HG03175 (cell line): ENCODE results near the gene GRAMD4.
A peak's percentile ranks its signal among the peaks of the same experiment; 100 is the strongest.

ENCODE experiments used
- ATAC-seq: cut with Tn5 transposase; IDR thresholded peaks from one replicate; pipeline ENCODE4 v1.9.1; 2021; ENCODE audit warnings: mild to moderate bottlenecking, moderate library complexity; ENCODE audit not compliant: unreplicated experiment

The GRAMD4 gene

GRCh38 chr22:46582281-46582933 is 37.8 kb upstream of the GRAMD4 start:
- ATAC-seq, result no peak

- no peak for ATAC-seq
Measured at GRCh38 chr22:46583571-46583970, 36.6 kb upstream of the GRAMD4 start.

GRCh38 chr22:46584081-46584921 is 35.9 kb upstream of the GRAMD4 start:
- no peak for ATAC-seq

DNA sequence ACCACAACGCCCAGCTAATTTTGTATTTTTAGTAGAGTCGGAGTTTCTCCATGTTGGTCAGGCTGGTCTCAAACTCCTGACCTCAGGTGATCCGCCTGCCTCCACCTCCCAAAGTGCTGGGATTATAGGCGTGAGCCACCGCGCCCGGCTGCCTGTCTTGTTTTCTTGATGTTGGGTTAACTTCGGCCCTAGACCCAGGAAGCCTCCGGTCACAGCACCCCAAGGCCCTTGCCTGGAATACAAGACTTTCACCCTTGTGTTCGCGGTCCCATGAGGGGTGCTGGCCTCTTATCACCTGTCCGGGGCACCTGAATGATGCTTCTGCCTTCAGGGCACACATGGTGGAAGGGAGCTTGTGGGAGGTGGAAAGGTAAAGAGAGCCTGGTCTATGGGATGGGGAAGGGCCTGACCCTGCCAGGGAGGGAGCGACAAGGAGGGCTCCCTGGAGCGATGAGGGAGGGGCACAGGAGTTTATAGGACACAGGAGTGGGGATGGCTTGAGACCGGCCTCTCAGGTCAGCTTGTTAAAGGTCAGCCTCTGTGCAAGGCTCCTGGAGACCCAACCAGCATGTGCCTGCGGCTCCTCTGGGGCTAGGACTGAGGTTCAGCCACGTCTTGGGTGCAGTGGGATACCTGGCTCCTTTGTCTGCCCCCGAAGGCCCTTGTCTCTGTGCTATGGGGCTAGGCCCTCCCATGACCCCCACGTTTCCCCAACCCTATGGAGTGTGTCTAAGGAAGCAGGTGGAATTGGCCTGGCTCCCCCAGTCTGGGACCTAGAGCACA is 34.7 kb upstream of the GRAMD4 start:
- no peak for ATAC-seq

GRCh38 chr22:46586123-46586519 is 34.1 kb upstream of the GRAMD4 start:
- no peak for ATAC-seq

- no peak for ATAC-seq
Measured at GRCh38 chr22:46586531-46587011, 33.6 kb upstream of the GRAMD4 start.

GRCh38 chr22:46587061-46587460 is 33.1 kb upstream of the GRAMD4 start:
- ATAC-seq, result peak; percentile 57

- peak; percentile 77 for ATAC-seq
Measured at GRCh38 chr22:46587492-46588278, 32.5 kb upstream of the GRAMD4 start.

GRCh38 chr22:46588279-46589140 is 31.7 kb upstream of the GRAMD4 start:
- ATAC-seq, result no peak

DNA sequence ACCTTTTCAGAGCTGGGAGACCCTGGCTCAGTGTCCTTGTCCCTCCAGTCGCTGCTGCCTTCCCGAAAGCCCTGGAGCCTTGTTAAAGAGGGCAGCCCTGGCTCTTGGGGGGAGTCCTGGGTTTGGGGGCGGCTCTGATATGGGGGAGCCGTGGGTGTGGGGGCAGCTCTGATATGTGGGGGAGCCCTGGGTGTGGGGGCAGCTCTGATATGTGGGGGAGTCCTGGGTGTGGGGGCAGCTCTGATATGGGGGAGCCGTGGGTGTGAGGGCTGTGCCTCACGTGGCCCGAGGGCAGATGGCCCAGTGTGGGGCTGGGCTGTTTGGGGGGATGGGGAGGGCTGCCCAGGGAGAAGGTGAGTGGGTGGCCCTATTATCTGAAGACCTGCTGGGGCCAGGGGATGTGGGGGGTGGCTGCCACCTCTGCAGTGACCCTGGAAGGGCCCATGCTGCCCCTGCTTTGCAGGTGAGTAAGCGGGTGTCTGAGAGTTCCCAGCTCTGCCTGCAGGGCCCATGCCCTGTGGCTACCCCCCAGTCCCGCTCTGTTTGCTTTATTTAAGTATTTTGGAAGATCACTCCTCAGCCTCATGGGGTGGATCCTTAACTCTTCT is 30.9 kb upstream of the GRAMD4 start:
- ATAC-seq, result no peak

- ATAC-seq, result no peak
Measured at GRCh38 chr22:46589871-46590271, 30.3 kb upstream of the GRAMD4 start.

DNA sequence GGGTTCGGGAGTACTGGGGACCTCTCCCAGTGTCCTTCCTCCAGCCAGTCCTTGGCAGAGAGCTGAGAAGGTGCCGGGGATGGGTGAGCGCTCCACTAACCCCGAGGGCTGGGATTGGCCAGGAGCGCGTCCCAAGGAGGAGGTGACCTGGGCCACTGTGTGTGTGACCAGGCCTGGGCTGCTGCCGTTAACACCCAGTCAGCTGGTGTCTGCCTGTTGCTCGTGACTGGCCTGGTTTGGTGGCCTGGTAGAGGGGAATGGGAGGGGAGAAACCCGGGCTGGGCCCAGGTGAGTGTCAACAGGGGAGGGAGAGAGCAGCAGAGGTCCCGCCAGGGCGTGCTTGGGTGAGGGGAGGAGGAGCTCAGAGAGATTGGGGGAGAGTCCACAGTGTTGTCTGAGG is 29.9 kb upstream of the GRAMD4 start:
- no peak for ATAC-seq

DNA sequence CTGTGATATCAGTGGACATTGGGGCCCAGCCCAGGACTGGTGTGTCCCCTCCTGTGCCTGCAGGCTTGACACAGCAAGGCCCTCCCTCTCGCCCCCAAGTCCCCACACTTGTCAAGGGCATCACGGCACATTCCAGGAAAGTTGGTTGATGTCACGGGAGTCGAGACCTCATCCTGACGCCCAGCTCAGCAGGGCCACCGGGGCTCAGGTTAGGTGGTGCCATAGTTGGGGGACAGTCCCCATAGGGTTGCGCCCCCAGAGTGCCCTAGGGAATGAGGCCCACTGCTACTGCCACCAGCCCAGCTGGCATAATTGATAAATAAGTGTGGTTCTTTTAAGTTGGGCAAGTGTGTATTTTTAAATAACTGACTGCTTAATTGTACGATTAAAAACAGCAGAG is 28.3 kb upstream of the GRAMD4 start:
- no peak for ATAC-seq

- peak; percentile 50 for ATAC-seq
Measured at GRCh38 chr22:46592390-46592872, 27.8 kb upstream of the GRAMD4 start.

DNA sequence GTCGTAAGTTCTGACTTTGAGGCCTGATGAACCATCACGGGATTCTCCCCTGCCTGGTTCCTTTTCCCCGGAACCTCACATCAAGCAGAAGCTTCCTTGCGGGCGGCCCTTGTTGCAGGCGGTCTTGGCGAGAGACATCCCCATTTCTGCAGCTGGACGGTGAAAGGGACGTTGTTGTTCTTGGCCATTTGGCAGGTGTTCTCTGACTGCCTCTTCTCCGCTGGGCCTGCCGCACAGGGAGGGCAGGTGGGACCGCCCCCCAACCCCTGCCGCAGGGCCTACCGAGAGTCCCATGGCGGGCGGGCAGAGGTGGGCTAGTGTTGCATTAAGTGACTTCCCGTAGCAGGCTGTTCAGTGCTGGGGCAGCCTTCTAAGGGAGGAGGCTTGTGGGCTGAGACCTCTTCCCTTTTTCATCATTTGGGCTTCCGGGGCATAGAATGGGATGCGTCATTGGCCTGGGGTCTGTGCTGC is 26.9 kb upstream of the GRAMD4 start:
- no peak for ATAC-seq

DNA sequence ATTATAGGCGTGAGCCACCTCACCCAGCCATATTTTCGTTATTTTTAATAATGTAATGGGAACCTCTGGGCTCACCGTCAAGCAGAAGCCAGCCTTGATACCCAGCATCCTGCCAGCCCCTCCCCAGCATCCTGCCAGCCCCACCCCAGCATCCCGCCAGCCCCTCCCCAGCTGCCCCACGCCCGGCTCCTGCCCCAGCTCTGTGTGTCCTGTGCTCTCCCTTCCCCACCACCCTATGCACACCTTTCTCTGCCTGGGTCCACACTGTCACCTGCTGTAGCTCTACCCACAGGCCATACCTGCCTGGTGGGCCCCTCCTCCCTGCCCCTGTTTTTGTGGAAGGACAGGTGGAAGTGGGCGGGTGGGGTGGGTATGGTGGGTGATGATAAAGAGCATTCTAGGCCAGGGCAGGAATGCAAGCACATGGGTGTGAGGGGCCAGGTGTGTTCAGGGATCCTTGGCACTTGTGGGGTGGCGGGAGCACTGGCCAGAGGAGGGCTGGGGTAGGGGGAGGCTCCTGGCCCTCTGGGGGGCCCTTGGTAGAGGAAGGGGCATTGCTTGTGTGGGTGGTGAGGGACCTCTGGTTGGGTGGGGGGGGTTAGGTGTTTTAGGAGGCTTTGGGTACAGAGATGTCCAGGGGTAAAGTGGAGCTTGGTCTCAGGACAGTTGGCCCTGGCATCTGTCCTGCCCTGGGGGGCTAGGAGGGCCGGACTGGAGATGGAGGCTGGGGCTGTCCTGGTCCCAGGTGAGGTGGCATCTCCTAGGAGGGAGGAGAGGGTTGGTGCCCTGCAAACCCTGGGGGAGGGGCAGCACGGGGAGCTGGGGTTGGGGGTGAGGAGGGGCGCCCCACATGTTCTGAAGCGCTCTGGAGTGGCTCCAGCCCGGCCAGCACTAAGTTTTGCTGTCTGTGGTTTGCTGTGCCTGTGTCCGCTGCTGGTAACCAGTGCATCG is 25.9 kb upstream of the GRAMD4 start:
- ATAC-seq, result no peak

GRCh38 chr22:46594947-46595298 is 25.3 kb upstream of the GRAMD4 start:
- no peak for ATAC-seq

DNA sequence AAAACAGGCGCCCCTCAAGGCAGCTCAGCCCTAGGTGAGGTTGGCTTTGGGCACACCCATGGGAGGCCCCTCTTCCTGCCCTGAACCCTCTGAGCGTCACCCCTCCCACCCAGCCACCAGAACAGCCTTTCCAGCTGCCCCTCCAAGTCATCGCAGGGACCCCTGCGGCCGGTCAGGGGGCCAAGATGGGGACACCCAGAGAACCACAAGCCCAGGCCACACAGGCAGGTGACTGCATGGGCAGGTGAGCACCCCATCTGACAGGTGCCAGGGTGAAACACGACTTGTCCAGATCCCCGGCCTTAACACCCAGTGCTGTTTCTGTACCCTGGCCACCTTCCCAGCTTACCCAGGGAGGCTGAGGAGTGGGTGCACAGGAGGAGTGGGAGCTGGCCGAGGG is 24.6 kb upstream of the GRAMD4 start:
- no peak for ATAC-seq
